ENCODE results near the gene SH3PXD2A. TPM values are rescaled to one million over a fixed set of nuclear protein-coding genes. Genes with fewer than 3 reads are reported as not detected.

Gene SH3PXD2A
- total RNA-seq, 2 donors from 2014 or later, result 14.6 to 18.2 TPM

- H3K36me3 ChIP-seq, result no peaks in the 10 kb centered on the region
- no peaks in the 10 kb centered on the region for H3K27me3 ChIP-seq
- peaks cover 0 to 30% of the 10 kb centered on the region in 2 donors for H3K4me1 ChIP-seq
- no peaks in the 10 kb centered on the region for H3K9me3 ChIP-seq
- H3K27ac ChIP-seq, result no peak overlapping the region
- TF ChIP-seq, protein P1, sequence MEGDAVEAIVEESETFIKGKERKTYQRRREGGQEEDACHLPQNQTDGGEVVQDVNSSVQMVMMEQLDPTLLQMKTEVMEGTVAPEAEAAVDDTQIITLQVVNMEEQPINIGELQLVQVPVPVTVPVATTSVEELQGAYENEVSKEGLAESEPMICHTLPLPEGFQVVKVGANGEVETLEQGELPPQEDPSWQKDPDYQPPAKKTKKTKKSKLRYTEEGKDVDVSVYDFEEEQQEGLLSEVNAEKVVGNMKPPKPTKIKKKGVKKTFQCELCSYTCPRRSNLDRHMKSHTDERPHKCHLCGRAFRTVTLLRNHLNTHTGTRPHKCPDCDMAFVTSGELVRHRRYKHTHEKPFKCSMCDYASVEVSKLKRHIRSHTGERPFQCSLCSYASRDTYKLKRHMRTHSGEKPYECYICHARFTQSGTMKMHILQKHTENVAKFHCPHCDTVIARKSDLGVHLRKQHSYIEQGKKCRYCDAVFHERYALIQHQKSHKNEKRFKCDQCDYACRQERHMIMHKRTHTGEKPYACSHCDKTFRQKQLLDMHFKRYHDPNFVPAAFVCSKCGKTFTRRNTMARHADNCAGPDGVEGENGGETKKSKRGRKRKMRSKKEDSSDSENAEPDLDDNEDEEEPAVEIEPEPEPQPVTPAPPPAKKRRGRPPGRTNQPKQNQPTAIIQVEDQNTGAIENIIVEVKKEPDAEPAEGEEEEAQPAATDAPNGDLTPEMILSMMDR (IDR thresholded peaks at IDR 0.05), result no peak
- DNase-seq (ENCODE audit: low spot score), result no peak
- H3K4me3 ChIP-seq, result no peak overlapping the region
Observed at GRCh38 chr10:103697787-103698186, 157.6 kb downstream of the SH3PXD2A start.

DNA sequence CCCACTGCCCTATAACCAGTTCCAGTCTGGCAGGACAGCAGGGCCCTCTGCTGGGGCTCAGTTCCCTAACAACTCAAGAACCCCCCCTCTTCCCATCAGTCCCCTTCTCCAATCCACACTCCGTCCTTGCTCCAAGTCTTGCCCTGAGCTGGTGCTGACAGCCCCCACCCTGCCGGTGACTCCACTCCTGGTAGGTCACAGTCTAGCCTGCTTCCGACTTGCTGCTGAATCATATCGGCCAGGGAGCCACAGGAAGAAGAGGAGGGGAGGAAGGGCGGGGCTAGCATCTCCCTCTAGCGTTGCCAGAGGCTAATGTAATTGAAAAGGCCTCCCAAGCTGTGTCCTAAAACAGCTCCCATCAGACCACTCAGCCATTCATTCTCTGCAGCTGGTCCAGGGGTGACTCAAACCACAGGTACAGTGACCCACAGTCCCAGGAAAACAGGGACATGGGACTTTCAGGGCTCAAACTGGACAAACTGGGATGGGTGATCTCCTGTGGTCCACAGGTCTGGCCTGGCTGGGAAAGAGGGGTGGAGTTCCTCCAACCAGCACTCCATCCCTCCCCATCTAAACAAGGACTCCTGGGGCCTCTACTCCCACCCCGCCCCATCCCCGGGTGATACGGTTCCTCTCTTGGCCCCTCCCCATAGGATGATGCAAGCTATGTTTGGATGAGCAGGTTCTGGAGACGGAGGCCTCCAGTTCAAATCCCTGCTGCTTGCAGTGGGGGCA is 158.8 kb downstream of the SH3PXD2A start:
- H3K4me1 ChIP-seq, result peaks cover 0 to 38% of the 10 kb centered on the region in 2 donors

DNA sequence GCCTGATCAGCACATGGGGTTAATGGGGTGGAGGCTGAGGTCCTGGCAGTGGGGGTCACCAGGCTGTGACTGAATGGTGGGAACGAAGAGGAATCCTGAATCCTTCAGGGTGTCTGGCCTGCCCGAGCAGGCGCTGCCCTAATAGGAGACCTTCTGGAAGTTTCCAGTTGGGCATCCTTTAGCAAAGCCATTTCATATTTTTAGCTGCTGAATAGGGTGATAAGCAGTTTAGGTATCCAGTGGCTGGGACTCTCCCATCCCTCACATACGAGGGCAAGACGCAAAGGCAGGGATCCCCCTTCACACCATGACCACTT is 159.3 kb downstream of the SH3PXD2A start:
- DNase-seq (ENCODE audit: low spot score), result no peak
- Histone ChIP-seq H3K4me1 (peaks cover 0 to 38% of the 10 kb centered on the region in 2 donors), H3K9me3 (no peaks in the 10 kb centered on the region), H3K27me3 (no peaks in the 10 kb centered on the region), H3K27ac (peak overlapping the region; percentile 29 to 70), H3K36me3 (no peaks in the 10 kb centered on the region), H3K4me3 (no peak overlapping the region)
- TF ChIP-seq, protein P1 (IDR thresholded peaks at IDR 0.05), result no peak

More for the DNA sequence above, 158.8 kb downstream of the SH3PXD2A start:
- no peaks in the 10 kb centered on the region for H3K36me3 ChIP-seq
- TF ChIP-seq, protein P1 (IDR thresholded peaks at IDR 0.05), result peak; percentile 14 to 54
- peak overlapping the region; percentile 29 to 70 for H3K27ac ChIP-seq
- no peaks in the 10 kb centered on the region for H3K9me3 ChIP-seq
- H3K4me3 ChIP-seq, result no peak overlapping the region
- peak; percentile 94 for DNase-seq (ENCODE audit: low spot score)
- H3K27me3 ChIP-seq, result no peaks in the 10 kb centered on the region

DNA sequence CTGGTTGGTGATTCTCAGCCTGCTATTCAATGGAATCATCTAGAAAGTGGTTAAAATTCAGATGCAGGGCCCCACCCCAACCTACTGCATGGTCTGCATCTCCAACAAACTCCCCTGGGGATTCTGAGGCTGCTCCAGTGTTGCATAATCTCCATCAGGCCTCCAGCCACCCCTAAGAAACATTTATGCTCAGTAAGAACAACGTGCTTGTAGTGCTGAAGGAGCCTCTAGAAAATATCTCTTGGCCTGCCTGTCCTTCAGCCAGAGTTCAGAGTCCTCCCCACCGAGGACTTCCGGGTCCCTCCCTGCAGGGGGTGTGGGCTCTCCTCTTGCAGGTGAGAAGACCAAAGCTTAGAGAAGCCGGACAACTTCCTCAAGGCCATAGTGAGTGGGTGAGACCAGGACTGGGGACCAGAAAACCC is 159.8 kb downstream of the SH3PXD2A start:
- Histone ChIP-seq H3K4me3 (no peak overlapping the region), H3K27me3 (no peaks in the 10 kb centered on the region), H3K36me3 (no peaks in the 10 kb centered on the region), H3K4me1 (peaks cover 0 to 38% of the 10 kb centered on the region in 2 donors), H3K27ac (peak overlapping the region; percentile 29 to 70), H3K9me3 (no peaks in the 10 kb centered on the region)
- no peak for DNase-seq (ENCODE audit: low spot score)
- TF ChIP-seq, protein P1 (IDR thresholded peaks at IDR 0.05), result no peak

GRCh38 chr10:103693812-103694205 is 161.6 kb downstream of the SH3PXD2A start:
- H3K4me1 ChIP-seq, result peaks cover 0 to 38% of the 10 kb centered on the region in 2 donors
- no peak overlapping the region for H3K4me3 ChIP-seq
- TF ChIP-seq, protein P1 (IDR thresholded peaks at IDR 0.05), result no peak
- no peaks in the 10 kb centered on the region for H3K36me3 ChIP-seq
- H3K9me3 ChIP-seq, result no peaks in the 10 kb centered on the region
- H3K27me3 ChIP-seq, result no peaks in the 10 kb centered on the region
- no peak for DNase-seq (ENCODE audit: low spot score)
- no peak overlapping the region for H3K27ac ChIP-seq

Data from right atrium auricular region (tissue), 2 donors.